ENCODE results near the gene C11orf58.
A peak's percentile ranks its signal among the peaks of the same experiment; 100 is the strongest.

Gene C11orf58

DNA sequence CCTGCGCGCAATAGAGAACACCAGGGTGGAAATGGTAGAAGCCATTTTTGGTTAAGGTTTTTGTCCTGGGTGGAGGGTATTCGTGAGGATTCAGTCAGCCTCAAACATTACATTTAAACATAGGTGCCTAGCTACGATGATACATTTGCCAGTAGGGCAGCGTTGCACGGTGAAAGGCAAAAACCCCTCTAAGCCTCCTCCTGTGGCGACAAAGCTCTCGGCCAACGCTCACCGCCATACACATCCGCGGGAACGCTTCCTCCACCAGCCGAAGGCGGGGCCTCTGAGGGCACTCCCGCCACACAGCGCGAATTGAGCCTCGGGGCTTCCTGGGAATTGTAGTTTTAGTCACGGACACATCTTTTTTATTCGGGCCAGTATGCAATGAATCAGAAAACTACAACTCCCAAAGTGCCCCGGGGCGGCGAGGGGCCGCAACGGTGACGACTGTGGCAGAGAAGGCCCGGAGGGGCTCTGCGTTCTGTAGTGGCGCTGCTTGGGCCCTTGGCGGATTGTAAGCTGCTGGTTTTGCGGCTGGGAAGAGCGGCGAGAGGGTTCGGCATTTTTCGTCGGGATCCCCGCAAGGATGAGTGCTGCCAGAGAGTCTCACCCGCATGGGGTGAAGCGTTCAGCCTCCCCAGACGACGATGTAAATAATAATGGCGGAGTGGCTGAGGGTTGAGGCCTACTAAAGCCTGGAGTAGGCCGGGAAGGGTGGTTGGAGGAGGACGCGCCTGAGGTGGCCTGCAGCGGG is at the start of gene C11orf58:
C11orf58 (plus strand) TSS at position 455 of the 754 bp plus-strand sequence; CDS start at position 587, 132 bp downstream.
- DNase-seq, result peak; percentile 98

DNA sequence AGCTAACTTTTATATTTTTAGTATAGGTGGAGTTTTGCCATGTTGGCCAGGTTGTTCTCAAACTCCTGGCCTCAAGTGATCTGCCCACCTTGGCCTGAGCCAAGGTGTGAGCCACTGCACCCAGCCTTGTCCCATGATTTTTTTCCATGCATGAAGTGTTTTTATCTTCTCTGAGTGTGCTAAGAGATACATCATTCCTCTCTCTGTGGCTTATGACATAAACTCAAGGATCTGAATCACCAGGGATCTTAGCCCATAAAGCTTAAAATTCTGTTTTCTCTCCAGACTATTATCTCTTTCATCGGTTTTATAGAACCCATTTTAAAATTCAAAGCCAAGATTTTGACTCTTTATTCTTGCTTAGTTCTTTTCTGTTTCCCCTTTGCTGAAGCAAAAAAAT is 48.4 kb upstream of the C11orf58 start:
- DNase-seq, result no peak

DNA sequence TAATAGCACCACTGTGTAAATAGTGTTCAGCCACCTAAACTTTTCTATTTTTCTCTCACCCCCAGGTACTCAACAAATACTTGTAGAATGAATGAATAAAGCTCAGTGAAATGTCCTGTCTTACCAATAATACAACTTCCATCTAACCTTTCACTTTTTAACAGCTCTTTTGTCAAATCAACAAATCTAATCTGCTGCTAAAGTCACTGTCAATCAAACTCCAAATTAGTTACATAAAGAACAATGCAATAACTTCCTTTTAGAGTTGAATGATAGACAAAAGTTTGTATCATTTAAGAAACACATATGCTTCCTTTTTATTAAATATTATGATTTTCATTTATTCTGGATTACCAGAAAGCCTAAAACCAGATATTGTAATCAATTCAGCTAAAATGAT is 34.7 kb upstream of the C11orf58 start:
- DNase-seq, result no peak

DNA sequence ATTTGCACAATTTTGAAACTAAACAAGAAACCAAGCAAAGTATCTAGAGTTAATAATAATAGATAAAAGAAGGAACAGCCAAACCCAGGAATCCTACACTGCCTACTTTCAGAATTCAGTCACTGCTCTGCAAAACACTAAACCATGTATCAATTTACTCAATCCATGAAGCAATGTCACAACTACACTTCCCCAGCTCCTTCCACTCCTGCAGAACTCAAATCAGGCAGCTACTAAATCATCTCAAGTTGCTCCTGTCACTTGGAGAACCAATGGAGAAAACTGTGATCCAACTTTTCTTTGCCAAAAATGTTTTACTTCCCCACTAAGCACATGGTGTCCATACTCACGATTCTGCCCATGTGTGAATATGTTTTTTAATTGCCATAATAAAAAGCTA is 24.9 kb upstream of the C11orf58 start:
- no peak for DNase-seq

DNA sequence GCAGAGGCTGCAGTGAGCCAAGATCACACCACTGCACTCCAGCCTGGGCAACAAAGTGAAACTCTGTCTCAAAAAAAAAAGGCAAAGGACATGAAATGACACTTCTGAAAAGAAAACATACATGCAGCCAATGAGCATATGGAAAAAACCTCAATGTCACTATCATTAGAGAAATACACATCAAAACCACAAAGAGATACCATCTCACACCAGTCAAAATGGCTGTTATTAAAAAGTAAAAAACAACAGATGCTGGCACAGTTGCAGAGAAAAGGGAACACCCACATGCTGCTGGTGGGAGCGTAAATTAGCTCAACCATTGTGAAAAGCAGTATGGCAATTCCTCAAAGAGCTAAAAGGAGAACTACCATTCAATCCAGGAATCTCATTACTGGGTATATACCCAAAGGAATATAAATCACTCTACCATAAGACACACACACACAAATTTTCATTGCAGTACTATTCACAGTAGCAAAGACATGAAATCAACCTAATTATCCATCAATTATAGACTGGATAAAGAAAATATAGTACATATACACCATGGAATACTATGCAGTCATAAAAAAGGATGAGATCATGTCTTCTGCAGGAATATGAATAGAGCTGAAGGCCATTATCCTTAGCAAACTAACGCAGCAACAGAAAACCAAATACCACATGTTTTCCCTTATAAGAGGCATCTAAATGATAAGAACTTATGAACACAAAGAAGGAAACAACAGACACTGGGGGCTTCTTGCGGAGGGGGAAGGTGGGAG is 15.7 kb upstream of the C11orf58 start:
- DNase-seq, result no peak

DNA sequence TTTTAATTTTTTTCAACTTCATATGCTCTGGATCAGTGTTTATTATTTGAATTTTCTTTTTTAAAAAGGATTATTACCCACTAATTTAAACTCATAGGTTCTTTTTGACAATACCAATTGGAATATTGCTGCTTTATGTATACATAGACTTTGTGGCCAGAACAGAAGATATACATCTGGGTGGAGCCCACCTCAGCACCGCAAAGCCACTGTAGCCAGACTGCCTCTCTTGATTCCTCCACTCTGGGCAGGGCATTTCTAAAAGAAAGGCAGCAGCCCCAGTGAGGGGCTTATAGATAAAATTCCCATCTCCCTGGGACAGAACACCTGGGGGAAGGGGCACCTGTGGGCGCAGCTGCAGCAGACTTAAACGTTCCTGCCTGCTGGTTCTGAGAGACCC is 10.6 kb upstream of the C11orf58 start:
- no peak for DNase-seq

DNA sequence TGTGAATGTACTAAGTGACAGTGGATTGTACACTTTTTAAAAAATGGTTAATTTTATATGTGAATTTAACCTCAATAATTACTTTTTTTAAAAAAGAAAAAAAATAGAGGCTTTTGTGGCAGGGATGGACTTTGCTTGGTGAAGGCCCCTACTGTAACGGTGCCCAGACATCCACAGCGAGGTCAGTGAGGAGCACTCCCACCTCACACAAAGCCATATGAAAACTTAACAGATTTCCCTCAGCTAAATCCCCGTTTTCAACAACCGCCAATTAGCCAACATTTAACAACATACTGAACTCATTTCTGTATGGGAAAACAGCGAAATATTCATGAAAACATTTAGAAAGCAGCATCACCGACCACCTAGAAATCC is 642 bp upstream of the C11orf58 start:
- no peak for DNase-seq

DNA sequence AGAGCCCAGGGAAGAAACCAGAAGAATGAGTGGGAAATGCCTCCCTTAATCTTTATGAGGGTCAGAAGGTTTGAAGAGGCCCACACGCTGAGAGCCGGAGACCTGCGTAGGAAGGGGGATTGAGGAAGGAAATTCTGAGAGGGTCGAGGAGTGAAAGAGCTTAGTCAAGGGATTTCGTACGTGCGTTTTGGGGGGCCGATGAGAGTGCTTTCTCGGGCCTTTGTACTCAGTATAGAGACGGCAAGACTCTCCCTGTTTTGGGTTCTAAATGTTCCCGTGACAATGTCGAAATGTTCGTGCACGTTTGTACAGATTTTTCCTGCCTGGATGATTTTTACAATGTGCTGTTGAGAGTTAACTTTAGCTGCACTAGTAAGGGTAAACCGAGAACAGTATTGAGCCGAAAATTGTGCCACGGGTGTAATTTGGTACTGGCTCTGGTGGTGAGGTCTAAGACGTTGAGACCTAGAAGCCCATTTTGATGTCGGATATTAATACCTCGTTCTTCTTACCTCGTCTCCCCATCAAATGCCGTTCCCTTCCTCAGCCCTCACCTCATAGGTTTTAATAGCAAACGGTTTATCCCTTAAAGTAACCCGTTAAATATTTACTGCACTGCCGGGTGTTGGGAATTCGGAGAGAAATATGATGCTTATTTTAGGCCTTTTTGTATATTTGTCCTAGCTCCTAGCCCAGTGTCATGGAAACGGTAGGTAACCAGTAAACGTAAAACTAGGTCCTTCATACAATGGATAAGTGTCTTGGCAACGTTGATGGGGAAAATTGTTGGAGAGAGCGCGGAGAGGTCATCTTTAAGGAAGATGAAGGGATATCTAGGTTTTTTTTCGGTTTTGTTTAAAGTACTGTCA is 734 bp downstream of the C11orf58 start:
- no peak for DNase-seq

DNA sequence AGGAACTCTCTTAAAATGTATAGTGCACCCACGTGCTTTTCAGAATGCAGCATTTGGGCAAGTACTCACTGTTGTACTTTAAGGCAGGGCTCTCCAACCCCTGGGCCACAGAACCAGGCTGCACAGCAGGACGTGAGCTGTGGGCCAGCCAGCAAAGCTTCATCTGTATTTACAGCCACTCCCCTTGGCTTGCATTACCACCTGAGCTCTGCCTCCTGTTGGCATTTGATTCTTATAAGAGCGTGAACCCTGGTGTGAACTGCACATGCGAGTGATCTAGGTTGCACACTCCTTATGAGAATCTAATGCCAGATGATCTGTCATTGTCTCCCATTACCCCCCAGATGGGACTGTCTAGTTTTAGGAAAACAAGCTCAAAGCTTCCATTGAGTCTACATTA is 3.0 kb downstream of the C11orf58 start:
- no peak for DNase-seq

DNA sequence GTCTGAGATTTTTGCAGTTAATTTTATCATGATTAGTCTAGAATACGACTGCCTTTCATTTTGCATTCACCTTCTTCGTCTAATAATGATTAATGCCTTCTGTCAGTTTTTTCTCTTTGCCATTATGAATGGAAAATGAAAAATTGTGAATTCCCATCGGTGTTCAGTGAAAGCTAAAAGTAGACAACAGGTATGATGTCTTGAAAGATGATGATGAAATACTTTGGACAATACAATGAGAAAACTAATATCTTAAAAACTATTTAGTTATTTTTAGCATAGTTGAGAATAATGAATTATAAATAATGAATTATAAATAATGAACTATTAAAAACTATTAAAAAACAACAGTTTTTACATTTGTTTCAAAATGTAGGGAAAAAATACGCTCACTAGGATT is 5.0 kb downstream of the C11orf58 start:
- DNase-seq, result no peak

DNA sequence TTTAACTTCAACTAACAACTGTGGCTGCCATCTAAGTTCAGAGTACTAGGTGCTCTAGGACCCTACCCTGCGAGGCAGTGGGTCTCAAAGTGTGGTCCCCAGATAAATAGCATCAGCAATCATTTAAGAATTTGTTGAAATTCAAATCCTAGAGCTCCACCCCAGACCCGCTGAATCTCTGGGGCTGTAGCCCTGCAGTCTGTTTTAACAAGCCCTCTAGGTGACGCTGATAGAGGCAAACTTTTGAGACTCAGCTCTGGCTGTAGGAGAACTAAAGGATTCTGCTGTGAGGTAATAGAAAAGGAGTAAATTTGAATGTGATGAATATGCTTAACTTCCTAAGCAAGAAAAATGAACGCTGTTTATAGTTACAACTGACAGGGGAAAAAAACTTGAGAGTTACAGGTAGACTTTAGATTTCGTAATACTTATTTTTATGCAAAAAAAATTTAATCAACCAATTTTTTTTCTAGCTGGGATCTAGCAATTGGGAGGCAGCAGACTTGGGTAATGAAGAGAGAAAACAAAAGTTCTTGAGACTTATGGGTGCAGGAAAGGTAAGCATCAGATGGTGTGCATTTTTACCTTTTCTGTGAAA is 5.8 kb downstream of the C11orf58 start:
- no peak for DNase-seq

DNA sequence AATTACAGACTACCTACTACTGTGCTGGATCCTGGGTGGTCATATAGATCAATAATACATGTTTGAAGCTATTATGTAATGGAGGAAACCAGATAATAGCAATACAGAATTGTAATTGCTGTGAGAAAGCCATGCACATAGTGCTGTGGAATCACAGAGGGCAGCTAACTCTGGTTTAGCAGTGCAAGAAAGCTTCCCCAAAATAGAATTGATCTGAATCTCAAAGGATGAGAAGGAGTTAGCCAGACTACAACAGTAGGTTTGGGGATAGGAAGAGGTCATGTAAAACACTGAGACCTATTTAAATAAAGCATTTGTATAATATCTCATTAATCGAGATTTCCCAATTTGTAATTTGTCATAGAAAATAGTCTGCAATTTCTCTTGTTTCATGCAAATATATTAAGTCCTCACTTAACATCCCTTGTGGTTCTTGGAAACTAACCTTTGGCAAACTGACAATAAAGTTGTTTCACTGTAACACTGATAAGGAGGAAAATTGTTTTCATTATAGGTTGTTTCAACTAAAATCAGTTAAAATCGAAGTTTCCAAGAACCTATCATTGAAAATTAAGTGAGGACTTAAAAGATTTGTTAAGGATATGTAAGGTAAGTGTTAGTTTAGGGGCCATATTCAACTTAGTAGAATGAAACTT is 7.6 kb downstream of the C11orf58 start:
- no peak for DNase-seq

DNA sequence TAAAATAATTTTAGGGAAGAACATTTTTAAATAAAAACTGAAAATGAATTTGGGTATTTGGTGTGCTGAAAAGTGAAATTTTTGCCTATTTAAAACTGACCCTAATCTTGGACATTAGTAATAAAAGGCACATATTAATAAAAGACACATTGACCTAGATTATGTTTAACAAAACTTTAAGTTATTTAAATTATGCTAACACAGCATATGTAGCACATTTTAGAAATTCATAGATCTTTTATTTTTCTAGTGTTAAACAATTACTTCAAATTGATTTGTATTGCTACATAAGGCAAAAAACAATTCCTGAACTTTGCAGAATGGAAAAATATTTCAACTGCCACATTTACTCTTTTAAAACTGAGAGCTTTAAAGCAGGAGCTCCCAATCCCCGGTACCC is 10.6 kb downstream of the C11orf58 start:
- DNase-seq, result no peak

DNA sequence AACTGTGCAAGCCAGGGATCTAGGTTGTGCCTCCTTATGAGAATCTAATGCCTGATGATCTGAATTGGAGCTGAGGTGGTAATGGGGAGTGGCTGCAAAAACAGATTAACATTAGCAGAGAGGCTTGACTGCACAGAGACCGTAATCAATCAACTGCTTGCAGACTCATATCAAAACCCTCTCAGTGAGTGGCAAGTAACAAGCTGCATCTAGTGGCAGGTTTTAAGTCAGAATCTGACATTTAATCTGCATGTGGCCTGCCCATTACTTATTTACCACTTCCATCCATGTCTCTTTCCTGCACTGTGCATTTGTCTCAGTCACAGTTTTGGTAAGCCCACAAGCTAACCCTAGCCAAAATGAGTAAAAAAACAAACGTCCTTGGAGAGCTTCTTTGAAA is 11.2 kb downstream of the C11orf58 start:
- DNase-seq, result no peak

DNA sequence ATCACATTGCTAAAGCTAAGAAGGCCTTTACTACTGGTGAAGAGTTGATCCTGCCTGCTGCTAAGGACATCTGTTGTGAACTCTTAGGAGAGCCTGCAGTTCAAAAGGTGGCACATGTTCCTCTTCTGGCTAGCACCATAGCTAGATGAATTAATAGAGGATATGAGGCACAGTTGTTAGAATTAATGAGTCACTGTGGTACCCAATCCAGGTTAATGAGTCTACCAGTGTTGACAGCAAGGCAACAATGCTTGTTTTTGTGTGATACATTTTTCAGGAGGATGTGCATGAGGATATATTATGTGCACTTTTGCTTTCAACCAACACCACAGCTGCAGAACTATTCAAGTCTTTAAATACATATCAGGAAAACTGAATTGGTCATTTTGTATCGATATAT is 12.0 kb downstream of the C11orf58 start:
- DNase-seq, result no peak

DNA sequence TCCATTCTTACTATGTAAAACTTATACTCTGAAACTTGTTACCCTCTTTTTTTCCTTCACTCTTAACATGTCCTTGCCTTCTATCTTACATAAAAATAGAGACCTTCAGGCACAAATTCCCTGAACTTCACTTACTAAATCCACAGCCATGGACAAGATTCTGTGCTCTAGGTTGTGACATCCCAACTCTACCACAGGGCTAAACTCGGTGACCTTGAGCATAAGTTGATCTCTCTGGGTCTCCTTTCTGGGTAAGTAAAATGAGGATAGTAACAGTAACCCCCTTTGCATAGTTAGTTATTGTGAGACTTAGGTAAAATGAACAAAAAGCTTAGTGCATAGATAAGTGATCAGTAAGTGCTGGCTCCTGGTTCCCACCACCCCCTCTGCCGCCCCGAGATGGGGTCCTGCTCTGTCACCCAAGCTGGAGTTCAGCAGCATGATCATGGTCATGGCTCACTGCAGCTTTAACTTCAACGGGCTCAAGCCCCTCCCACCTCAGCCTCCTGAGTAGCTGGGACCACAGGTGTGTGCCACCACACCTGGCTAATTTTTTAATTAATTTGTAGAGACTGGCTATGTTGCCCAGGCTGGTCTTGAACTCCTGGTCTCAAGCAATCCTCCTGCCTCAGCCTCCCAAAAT is 20.1 kb downstream of the C11orf58 start:
- DNase-seq, result no peak

DNA sequence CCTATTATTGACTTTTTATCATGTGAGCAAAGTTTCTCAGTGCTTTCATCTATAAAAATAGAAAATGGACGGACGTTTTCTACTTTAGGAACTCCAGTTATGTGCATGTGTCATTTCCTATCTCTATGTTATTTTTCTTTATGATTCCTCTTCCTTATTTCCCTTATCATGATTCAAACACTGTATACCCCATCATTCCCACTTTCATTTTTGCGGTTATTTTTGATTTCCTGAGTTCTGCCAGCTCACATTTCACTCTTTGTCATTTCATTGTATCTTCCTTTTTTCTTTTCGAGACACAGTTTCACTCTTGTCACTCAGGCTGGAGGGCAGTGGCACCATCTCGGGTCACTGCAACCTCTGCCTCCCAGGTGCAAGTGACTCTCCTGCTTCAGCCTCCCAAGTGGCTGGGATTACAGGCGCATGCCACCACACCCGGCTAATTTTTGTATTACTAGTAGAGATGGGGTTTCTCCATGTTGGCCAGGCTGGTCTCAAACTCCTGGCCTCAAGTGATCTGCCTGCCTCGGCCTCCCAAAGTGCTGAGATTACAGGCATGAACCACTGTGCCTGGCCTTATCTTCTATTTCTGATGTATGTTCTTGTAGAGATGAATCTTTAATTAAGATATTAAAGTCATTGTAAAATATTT is 21.5 kb downstream of the C11orf58 start:
- DNase-seq, result no peak

DNA sequence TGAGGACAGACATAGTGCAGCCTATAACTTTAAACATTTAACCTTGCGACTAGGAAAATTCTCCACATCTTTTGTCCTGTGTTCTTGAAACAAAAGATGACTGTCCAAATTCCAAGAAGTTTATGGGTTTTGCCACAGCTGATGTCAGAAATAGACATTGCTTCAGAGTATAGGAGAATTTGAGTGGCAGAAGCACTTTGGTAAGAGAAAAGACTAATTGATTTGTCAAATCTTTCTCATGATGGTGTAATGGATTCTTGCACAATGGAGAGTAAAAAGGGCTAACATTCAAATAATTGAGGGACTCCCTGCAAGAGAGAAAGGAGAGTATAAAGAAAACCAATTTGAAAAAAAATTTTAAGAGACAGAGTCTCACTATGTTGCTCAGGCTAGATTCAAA is 25.3 kb downstream of the C11orf58 start:
- DNase-seq, result no peak

DNA sequence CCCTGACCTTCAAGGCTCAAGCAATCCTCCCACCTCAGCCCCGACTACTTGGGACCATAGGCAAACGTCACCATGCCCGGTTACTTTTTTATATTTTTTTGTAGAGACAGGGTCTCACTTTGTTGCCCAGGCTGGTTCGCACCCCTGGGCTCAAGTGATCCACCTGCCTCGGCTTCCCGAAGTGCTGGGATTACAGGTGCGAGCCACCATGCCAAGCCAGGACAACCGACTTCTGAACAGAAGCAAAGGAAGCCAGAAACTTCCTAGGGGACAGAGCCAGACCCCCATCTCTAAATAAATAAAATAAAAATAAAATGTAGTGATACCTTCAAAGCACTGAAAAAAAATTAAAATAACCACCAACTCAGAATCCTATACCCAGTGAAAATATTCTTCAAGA is 26.4 kb downstream of the C11orf58 start:
- DNase-seq, result no peak

DNA sequence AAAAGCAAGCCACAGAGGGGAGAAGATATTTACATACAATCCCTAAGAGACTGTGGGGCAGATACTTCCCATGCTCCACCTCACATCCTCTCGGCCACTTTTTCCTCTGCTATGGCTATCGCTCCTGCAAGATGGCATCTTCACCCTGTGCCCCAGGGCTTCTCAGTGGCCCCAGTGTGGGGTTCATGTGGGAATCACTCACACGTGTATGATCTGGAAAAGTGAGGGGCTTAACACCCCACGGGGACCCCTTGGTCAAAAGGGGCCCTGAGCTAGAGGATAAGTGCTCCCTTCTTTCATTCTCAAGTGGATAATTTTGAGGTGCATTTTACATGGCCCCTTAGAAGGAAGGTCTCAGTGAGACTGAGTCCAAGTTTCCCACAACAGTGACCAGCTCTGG is 28.7 kb downstream of the C11orf58 start:
- DNase-seq, result no peak

DNA sequence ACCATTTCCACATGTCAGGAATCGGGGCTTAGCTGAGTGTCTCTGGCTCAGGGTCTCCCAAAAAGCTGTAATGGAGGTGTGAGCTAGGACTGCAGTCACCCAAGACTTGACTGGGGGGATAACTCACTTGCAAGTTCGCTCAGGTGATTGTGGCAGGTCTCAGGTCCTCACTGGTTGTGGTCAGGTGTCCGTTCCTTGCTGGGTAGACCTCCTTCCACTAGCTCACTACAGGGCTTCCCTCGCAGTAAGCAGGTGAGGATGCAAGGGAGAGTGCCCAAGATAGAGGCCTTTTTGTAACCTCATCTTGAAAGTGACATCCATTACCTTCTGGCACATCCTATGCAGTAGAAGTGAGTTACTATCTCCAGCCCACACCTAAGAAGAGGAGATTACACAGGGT is 29.5 kb downstream of the C11orf58 start:
- DNase-seq, result no peak

DNA sequence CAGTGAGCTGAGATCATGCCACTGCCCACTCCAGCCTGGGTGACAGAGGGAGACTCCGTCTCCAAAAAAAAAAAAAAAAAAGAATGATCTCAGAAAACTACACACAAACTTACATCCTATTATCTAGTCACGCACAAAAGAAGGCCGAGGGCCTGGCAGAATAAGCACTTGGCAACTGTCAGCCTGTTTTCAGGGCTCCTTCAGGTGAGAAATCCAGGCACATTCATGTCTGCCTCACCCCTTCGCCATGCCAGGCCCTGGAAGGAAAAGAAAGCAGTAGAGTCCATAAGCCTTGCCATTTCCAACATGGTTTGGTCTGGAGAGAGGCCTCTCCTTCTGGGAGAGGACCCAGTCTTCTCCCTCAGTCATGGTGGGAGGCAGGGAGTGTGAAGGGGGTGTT is 30.9 kb downstream of the C11orf58 start:
- no peak for DNase-seq

All from NCI-H1092 treated with DMSO at 0.1 percent for 48 hours (cell line).